HepG2 (cell line): ENCODE measurements around the gene SNAP25.

Experiments
- EP300 ChIP-seq, 3 experiments: sonication (generic) in 1 of 3; formaldehyde crosslinking in 1 of 3; IDR thresholded peaks; 2 replicates each; pipeline versions ENCODE4 v1.5.1 to v1.6.1; 2011 to 2020; ENCODE audit warnings: low read depth in 2 of 3, low read length in 2 of 3, borderline replicate concordance in 1 of 3, improper control_type of control experiment in 1 of 3, mild to moderate bottlenecking in 1 of 3, missing genetic modification reagents in 1 of 3, moderate library complexity in 1 of 3
- KLF12 ChIP-seq: sonication (generic); formaldehyde crosslinking; IDR thresholded peaks from 2 replicates; pipeline ENCODE4 v1.4.0; 2020; ENCODE audit warnings: missing genetic modification reagents, borderline replicate concordance
- NCOA1 ChIP-seq: sonication (generic); formaldehyde crosslinking; IDR thresholded peaks from 2 replicates; pipeline ENCODE4 v1.9.0; 2021; ENCODE audit warnings: missing genetic modification reagents
- ZFP41 ChIP-seq: sonication (generic); formaldehyde crosslinking; IDR thresholded peaks from 2 replicates; pipeline ENCODE4 v1.4.0; 2020; ENCODE audit warnings: mild to moderate bottlenecking, missing genetic modification reagents, borderline replicate concordance
- ZNF10 ChIP-seq: sonication (generic); formaldehyde crosslinking; IDR thresholded peaks from 2 replicates; pipeline ENCODE4 v1.4.0; 2020; ENCODE audit warnings: mild to moderate bottlenecking, low read depth, missing genetic modification reagents, borderline replicate concordance
- TF ChIP-seq, protein P1 (sequence below): sonication (generic); formaldehyde crosslinking; IDR thresholded peaks from 2 replicates; pipeline ENCODE4 v1.4.0; 2020; ENCODE audit warnings: mild to moderate bottlenecking, missing genetic modification reagents
- TF ChIP-seq, protein P2 (sequence below): sonication (generic); formaldehyde crosslinking; IDR thresholded peaks from 2 replicates; pipeline ENCODE4 v1.5.0; 2020; ENCODE audit warnings: mild to moderate bottlenecking, missing genetic modification reagents, moderate library complexity
- TF ChIP-seq, protein P3 (sequence below): sonication (generic); formaldehyde crosslinking; IDR thresholded peaks from 2 replicates; pipeline ENCODE4 v1.5.1; 2020; ENCODE audit warnings: mild to moderate bottlenecking, missing genetic modification reagents, moderate library complexity
- TF ChIP-seq, protein P4 (sequence below): sonication (generic); formaldehyde crosslinking; IDR thresholded peaks from 2 replicates; pipeline ENCODE4 v1.4.0; 2020; ENCODE audit warnings: missing genetic modification reagents

DNA sequence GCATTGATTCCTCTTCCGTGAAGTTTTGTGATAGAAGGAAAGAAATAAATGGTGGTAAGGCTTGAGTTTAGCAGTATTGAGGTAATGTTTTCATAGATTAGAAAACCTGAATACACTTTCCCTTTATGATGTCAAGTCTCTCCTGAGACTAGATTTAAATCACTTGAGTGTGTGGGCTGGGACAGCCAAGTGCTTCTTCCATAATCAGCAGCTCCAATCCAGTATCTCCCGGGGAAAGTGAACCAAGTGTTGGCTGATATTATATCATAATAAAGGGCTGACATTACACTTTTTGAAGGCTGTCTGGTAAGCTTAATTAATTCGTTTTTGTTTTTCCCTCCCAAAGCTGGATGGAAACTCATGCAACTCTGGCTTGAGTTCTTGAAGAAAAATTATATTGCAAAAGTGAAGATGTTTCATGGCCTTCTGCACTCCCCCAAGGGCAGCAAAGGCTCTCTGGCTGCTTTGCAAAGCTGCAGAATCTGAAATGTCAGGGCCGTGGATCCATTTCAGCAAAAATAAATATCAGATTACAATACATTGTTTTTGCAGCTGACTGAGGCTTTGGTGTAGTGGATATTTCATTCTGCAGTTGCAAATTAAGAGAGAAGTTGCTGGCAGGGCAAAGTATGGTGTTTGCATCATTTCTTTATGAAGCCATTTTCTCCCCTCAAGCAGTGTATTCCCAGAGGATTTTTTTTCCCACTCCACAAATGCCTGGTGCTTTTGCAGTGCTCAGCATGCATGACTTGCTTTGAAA lies 114.2 kb downstream of the SNAP25 start:
- TF ChIP-seq ZFP41 (CRISPR knock-in tag) (no peak), ZNF10 (CRISPR knock-in tag) (no peak), EP300 (IDR thresholded peaks at IDR 0.05; ENCODE audit: low read depth in 2 of 2, low read length in 2 of 2) (no peak), EP300 (CRISPR knock-in tag; IDR thresholded peaks at IDR 0.05; ENCODE audit: borderline replicate concordance) (no peak), KLF12 (CRISPR knock-in tag) (no peak), NCOA1 (no peak)
- TF ChIP-seq, protein P1, sequence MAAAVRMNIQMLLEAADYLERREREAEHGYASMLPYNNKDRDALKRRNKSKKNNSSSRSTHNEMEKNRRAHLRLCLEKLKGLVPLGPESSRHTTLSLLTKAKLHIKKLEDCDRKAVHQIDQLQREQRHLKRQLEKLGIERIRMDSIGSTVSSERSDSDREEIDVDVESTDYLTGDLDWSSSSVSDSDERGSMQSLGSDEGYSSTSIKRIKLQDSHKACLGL = no peak
- TF ChIP-seq, protein P2, sequence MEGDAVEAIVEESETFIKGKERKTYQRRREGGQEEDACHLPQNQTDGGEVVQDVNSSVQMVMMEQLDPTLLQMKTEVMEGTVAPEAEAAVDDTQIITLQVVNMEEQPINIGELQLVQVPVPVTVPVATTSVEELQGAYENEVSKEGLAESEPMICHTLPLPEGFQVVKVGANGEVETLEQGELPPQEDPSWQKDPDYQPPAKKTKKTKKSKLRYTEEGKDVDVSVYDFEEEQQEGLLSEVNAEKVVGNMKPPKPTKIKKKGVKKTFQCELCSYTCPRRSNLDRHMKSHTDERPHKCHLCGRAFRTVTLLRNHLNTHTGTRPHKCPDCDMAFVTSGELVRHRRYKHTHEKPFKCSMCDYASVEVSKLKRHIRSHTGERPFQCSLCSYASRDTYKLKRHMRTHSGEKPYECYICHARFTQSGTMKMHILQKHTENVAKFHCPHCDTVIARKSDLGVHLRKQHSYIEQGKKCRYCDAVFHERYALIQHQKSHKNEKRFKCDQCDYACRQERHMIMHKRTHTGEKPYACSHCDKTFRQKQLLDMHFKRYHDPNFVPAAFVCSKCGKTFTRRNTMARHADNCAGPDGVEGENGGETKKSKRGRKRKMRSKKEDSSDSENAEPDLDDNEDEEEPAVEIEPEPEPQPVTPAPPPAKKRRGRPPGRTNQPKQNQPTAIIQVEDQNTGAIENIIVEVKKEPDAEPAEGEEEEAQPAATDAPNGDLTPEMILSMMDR (CRISPR knock-in tag) = no peak
- TF ChIP-seq, protein P3, sequence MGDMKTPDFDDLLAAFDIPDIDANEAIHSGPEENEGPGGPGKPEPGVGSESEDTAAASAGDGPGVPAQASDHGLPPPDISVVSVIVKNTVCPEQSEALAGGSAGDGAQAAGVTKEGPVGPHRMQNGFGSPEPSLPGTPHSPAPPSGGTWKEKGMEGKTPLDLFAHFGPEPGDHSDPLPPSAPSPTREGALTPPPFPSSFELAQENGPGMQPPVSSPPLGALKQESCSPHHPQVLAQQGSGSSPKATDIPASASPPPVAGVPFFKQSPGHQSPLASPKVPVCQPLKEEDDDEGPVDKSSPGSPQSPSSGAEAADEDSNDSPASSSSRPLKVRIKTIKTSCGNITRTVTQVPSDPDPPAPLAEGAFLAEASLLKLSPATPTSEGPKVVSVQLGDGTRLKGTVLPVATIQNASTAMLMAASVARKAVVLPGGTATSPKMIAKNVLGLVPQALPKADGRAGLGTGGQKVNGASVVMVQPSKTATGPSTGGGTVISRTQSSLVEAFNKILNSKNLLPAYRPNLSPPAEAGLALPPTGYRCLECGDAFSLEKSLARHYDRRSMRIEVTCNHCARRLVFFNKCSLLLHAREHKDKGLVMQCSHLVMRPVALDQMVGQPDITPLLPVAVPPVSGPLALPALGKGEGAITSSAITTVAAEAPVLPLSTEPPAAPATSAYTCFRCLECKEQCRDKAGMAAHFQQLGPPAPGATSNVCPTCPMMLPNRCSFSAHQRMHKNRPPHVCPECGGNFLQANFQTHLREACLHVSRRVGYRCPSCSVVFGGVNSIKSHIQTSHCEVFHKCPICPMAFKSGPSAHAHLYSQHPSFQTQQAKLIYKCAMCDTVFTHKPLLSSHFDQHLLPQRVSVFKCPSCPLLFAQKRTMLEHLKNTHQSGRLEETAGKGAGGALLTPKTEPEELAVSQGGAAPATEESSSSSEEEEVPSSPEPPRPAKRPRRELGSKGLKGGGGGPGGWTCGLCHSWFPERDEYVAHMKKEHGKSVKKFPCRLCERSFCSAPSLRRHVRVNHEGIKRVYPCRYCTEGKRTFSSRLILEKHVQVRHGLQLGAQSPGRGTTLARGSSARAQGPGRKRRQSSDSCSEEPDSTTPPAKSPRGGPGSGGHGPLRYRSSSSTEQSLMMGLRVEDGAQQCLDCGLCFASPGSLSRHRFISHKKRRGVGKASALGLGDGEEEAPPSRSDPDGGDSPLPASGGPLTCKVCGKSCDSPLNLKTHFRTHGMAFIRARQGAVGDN = no peak
- TF ChIP-seq, protein P4, sequence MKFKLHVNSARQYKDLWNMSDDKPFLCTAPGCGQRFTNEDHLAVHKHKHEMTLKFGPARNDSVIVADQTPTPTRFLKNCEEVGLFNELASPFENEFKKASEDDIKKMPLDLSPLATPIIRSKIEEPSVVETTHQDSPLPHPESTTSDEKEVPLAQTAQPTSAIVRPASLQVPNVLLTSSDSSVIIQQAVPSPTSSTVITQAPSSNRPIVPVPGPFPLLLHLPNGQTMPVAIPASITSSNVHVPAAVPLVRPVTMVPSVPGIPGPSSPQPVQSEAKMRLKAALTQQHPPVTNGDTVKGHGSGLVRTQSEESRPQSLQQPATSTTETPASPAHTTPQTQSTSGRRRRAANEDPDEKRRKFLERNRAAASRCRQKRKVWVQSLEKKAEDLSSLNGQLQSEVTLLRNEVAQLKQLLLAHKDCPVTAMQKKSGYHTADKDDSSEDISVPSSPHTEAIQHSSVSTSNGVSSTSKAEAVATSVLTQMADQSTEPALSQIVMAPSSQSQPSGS (CRISPR knock-in tag) = no peak
